GM10248 (cell line): ENCODE measurements around the gene CARD9.

Experiments used
- CTCF ChIA-PET: fragments of 300-600 bp; sonication (Branson Sonifier 250); formaldehyde crosslinking; extraction: SDS; loops from one replicate; lab custom pipeline; 2021; ENCODE audit warnings: antibody characterized with exemption; lab: Yijun Ruan, JAX
- POLR2A ChIA-PET: fragments of 350-650 bp; sonication (Branson Sonifier 250); formaldehyde crosslinking; extraction: SDS; loops from one replicate; lab custom pipeline; 2020; ENCODE audit warnings: antibody characterized with exemption; lab: Yijun Ruan, JAX
- DNase-seq: peaks from one replicate; pipeline ENCODE4 v3.0.0; 2012; ENCODE audit errors: extremely low spot score
- CTCF ChIP-seq: IDR thresholded peaks from 2 replicates; pipeline ENCODE4 v1.5.1; 2012; ENCODE audit warnings: mild to moderate bottlenecking, low read depth; ENCODE audit errors: extremely low read depth, missing control alignments, control extremely low read depth

The CARD9 gene

GRCh38 chr9:136373300-136374182 lies at the start of gene CARD9:
TSS of gene CARD9 (minus strand) at chr9:136373669. CDS start at chr9:136372078, 1,591 bp downstream.
- DNase-seq: peak; percentile 75
- ChIA-PET POLR2A (no interaction called here), CTCF (interaction anchor here (1.0 to 5.4 kb wide), 3 partner anchors 11 to 17 kb away, joined by 3 to 39 read pairs (median 3); partner anchors contain the start of gene DNLZ)
- no peak for TF ChIP-seq CTCF

- DNase-seq: no peak
- no peak for TF ChIP-seq CTCF
- POLR2A ChIA-PET: no interaction called here
- CTCF ChIA-PET: no interaction called here
Observed at GRCh38 chr9:136422876-136423275, 49.4 kb upstream of the CARD9 start.

- POLR2A ChIA-PET: no interaction called here
- no peak for TF ChIP-seq CTCF
- no peak for DNase-seq
- CTCF ChIA-PET: no interaction called here
Observed at GRCh38 chr9:136421791-136422190, 48.3 kb upstream of the CARD9 start.

DNA sequence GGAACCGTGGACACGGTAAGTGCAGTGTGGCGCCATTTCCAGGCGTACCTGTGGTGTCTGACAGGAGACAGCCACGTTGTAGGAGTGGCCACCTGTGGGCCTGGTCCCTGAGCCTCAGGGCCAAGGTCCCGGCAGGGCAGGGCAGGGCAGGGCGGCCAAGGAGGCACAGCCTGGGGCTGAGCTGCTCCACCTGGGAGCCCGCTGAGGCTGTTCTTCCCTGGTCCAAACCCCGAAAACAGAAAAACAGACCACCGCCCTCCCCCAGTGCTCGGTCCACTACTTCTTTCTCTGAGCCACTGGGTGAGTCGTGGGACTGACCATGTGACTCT lies 45.6 kb upstream of the CARD9 start:
- DNase-seq: no peak
- ChIA-PET CTCF (interaction anchor here (1.1 kb wide), 1 partner anchor 16 kb away, joined by 4 read pairs; no protein-coding TSS in a partner anchor), POLR2A (interaction anchor here (0.5 kb wide), 1 partner anchor 732 kb away, joined by 6 read pairs; no protein-coding TSS in a partner anchor)
- TF ChIP-seq CTCF: no peak

DNA sequence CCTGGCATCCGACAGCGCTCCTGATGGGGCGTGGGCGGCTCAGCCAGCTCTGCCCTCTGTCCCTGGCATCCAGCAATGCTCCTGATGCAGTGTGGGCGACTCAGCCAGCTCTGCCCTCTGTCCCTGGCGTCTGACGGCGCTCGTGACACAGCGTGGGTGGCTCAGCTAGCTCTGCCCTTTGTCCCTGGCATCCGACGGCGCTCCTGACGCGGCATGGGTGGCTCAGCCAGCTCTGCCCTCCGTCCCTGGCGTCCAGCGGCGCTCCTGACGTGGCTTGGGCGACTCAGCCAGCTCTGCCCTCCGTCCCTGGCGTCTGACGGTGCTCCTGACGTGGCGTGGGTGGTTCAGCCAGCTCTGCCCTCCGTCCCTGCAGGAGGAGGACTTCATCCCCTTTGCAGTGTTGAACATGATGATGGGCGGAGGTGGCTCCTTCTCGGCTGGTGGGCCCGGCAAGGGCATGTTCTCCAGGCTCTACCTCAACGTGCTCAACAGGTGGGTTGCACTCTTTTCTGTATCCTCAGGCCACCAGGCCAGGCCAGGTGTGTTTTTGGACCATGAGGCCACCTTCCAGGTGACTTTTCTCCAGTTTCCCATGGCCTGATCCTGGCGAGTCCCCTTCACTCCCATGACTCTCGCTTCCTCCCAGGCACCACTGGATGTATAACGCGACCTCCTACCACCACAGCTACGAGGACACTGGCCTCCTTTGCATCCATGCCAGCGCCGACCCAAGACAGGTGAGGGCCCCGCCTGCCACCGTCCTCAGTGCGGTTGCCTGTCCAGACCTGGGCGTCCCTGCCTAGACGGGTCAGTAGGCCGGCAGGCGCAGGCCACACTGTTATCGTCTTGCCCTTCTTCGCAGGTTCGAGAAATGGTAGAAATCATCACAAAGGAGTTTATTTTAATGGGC lies 45.0 kb upstream of the CARD9 start:
- CTCF ChIA-PET: interaction anchor here (1.1 to 1.4 kb wide), 3 partner anchors 17 to 22 kb away, joined by 3 to 4 read pairs (median 3); no protein-coding TSS in a partner anchor
- no peak for DNase-seq

More for the DNA sequence above, 45.0 kb upstream of the CARD9 start:
- POLR2A ChIA-PET: no interaction called here
- TF ChIP-seq CTCF: no peak
